Measurements from ENCODE around the gene ZNF576.

DNA sequence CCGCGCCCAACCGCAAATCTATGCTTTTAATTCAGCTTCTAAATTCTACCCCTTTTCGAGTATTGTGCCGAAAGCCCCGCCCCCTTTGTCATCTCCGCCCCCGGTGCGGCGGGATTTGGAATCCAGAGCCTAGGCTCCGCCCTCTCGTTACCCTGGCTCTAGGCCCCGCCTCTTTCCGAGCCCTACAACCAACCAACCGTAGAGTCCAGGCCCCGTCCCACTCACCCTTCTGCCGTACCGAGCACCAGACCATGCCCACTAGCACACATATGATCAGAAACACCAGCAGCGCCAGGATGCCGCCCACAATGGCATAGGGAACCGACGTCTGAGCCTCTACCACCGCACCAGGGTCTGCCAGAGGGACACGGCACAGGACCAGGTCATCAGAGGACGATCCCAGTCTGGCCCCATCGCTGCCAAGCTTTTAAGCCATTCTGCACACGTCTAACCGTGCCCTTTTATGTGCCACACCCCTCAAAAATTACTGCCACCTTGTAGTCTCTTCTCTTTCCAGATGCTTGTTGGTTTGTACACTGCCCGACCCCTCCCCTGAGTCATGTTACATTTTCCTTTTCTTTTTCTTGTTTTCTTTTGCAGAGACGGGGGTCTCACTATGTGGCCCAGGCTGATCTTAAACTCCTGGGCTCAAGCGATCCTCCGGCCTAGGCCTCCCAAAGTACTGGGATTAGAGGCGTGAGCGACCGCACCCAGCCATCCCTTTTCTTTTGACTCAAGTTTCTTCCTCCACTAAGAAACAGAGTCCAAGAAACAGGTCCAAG is 27.7 kb downstream of the ZNF576 start:
- TF ChIP-seq, protein P1, sequence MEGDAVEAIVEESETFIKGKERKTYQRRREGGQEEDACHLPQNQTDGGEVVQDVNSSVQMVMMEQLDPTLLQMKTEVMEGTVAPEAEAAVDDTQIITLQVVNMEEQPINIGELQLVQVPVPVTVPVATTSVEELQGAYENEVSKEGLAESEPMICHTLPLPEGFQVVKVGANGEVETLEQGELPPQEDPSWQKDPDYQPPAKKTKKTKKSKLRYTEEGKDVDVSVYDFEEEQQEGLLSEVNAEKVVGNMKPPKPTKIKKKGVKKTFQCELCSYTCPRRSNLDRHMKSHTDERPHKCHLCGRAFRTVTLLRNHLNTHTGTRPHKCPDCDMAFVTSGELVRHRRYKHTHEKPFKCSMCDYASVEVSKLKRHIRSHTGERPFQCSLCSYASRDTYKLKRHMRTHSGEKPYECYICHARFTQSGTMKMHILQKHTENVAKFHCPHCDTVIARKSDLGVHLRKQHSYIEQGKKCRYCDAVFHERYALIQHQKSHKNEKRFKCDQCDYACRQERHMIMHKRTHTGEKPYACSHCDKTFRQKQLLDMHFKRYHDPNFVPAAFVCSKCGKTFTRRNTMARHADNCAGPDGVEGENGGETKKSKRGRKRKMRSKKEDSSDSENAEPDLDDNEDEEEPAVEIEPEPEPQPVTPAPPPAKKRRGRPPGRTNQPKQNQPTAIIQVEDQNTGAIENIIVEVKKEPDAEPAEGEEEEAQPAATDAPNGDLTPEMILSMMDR (IDR thresholded peaks at IDR 0.05): no peak
- TF ChIP-seq REST (IDR thresholded peaks at IDR 0.05; ENCODE audit: insufficient read depth in 1 of 2, low read depth in 2 of 2, low read length in 1 of 2) (no peak), SIN3A (IDR thresholded peaks at IDR 0.05; ENCODE audit: borderline replicate concordance, insufficient read depth, low read depth, low read length) (no peak)
